HG02885 (cell line): Measurements from ENCODE around the gene RNF181.
A peak's percentile ranks its signal among the peaks of the same experiment; 100 is the strongest.
"Not testable (repeated sequence)": the region's sequence is repeated elsewhere in the genome, so short reads cannot be mapped to it uniquely, and the experiment has no call there.

Experiments used
- ATAC-seq: cut with Tn5 transposase; IDR thresholded peaks from one replicate; pipeline ENCODE4 v1.9.1; 2021; ENCODE audit warnings: mild to moderate bottlenecking; ENCODE audit not compliant: unreplicated experiment, poor library complexity

RNF181 gene

GRCh38 chr2:85595301-85596025 is at the start of gene RNF181:
RNF181 (plus strand) TSS chr2:85595745; CDS start chr2:85595764, 19 bp downstream.
- peak; percentile 99 for ATAC-seq

DNA sequence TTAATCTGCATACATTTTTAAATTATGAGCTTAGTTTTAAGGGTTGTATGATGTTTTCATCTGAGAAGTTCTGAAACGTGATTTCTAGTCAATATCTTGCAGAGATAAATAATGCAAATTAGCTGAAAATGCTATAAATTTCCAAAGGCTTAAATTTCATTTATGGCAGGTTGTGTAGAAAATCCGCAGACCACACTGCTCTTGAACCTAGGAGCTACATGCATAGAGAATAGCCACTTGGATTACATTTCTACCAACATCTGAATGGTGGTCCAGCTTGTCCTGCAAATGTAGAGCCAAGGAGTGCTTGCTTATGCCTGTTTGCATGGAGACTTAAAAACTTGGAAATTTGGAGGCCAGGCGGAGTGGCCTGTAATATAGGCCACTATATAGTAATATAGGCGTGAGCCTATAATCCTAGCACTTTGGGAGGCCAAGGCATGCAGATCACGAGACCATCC is 49.7 kb upstream of the RNF181 start:
- ATAC-seq, result no peak

- no peak for ATAC-seq
These were observed 48.3 kb upstream of the RNF181 start for GRCh38 chr2:85547089-85547858.

DNA sequence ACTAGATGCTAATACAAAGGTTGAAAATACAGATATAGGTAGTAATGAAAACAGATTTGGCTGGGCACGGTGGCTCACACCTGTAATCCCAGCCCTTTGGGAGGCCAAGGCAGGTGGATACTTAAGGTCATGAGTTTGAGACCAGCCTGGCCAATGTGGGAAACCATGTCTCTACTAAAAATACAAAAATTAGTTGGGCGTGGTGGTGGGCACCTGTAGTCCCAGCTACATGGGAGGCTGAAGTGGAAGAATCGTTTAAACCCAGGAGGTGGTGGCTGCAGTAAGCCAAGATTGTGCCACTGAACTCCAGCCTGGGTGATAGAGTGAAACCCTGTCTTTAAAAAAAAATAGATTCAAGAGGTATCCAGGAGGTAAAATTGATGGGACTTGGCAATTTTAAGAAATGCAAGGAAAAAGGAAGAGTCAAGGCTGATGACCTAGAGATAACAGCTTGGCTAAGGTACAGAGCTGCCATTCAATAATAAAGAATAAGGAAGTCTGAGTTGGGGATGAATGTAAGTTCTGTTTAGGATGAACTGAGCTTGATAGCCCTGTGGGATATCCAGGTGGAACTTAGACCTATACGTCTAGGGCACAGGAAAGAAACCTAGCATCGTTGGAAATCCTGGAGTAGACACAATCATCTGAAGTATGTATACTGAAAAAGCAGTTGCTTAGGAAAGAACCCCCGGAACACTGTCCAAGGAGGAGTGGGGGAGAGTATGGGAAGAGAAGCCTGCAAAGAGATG is 47.5 kb upstream of the RNF181 start:
- no peak for ATAC-seq

DNA sequence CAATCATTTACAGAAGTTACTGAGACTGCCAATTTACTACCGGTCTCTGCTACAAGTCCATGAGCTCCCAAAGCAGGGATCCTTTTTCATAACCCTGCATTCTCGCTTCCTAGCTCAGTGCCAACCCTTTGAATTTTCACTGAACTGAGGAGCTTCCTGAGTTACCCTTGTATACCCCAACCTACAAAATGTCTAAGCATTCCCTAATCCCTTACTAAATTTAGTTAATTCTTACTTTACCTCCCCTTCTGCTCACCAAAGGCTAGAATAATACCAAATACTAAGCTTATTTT is 47.0 kb upstream of the RNF181 start:
- no peak for ATAC-seq

- no peak for ATAC-seq
These were observed 46.5 kb upstream of the RNF181 start for GRCh38 chr2:85549095-85549494.

DNA sequence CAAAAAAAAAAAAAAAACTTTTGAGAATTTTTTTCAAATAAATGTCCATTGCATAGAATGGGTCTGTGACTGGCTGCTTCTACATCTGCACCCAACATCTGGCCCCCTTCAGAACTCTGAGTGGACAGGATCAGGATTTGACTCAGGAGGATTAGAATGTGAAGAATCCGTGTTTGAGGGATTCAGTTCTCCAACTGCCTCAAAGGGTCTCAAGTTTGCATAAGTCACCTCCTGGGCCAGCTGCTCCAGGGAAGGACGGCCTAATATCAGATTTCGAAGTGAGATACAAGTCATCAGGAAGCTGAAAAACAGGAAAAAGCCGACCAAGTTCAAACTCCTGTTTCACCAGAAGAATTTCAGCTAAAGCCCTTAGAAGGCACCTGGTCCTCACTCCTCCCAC is 45.7 kb upstream of the RNF181 start:
- ATAC-seq, result no peak

DNA sequence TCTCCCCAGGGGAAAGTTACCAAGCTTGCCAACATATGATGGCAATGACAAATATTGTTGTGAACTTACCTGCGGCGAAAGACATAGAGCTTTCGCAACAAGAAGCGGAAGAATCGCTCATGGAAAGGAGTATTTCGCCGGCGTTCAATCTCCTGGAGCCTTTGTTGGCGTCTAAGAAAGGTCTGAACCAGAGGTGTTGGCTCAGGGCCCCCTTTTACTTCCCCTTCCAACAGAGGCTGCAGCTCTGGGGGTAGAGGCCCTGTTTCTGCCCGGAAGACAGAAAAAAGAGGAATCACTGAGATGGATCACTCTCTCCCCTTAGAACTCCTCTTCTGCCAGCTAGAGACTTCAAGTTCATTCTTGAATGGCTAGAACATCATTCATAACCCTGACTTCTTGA is 45.1 kb upstream of the RNF181 start:
- ATAC-seq, result no peak

DNA sequence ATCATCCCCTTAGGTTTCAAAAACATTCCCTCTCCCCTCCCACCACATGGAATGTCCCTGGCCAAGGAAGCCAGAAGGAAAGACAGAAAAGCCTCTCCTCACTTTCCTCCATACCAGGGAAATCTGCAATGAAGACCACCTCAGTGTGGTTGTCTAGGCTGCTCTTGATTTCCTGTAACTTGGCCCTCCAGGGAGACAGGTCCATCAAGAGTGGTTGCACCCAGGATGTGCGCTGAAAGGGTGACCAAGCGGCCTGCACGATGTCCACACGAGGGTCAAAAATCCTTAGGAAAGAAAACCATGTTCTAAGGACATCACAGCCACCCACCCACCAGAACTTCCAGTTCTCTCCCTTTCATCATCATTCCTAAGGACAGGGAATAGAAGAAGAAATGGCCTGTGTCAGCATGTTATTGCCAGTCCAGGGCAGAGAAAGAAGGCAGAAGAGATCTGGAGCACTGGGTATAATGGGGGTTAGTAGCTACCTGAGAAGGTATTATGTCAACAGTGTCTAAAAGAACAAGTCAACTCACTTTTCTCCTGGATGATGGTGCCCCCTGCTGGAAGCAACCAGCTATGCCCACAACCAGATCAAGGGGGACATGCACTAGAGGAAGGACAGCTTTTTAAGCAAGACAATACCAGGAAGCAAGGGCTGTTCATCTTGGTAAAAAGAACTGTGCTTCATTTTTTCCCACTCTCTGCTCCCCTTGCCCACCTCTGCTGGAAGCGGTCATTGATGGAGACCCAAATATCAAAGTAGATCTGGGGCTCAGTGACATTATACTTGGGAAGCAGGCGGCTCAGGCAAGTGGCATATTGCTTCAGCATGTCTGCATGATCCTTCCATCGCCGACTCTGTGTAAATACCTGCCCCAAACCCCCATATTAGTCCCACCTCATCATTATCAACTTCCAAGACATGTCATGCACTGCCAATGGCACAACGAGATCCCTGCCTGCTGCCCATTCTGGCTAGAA is 43.6 kb upstream of the RNF181 start:
- peak; percentile 80 for ATAC-seq

DNA sequence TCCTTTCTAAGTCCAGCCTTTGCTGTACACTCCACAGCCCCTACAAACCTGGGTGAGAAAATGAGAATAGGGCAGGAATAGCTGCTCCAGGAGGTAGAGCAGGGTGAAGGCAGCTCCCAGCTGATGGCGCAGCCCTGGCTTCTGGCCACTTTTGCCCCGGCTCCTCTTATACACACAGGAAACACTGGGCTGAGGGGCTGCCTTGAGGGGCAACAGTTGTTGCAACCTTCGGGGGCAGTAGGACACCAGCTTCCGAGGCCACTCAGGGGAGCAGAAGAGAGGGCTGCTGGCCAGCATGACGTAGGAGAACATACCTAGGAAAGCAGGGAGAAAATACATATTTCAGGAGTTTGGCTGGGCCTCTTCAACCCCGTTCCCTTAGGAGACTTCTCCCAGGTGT is 42.4 kb upstream of the RNF181 start:
- no peak for ATAC-seq

DNA sequence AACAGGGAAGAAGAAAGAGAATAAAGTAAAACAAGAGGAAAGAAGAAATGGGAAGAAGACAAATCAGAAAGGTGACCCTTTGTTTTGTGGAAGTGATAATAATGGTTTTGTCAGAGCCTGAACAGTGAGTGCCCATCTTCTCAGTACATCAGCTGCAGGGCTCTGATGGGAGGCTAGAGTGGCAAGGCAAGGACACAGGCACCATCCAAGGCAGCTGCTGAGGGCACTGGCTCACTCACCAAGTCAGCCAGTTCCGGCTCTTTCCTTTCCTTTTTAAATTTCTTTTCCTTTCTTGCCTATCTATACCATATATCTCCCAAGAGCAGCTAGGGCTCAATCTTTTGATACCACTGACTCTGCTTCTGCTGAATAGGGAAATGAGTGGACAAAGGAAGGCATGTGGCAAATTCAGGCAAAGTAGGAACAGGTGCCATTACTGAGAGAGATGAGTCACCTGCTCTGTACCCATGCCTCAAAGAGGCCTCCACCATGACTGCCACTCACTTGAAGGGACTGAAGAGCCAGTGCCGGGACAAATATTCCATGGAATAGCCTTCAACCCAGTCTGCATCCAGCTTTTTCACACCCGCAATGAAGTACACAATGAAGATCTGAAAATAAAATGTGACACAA is 40.4 kb upstream of the RNF181 start:
- ATAC-seq, result no peak

GRCh38 chr2:85557130-85557529 is 38.4 kb upstream of the RNF181 start:
- ATAC-seq, result no peak

DNA sequence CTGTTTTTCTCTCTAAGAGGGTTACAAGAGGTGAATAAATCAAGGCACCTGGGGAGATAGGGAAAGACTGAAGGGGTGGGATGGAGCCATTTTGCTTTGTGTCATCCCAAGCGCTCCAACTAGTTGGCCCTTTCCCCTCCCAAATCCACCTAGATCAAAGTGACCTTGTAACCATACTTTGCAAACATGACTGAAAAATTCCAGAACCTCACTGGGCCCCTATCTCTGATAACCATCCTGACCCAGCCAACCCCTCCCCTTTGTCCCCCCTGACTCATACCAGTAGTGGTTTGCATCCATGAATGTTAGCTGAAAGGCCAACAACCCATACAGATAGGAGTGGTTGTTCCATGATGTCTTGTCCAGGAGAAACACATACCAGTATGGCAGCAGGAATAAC is 37.4 kb upstream of the RNF181 start:
- ATAC-seq, result no peak

GRCh38 chr2:85560403-85560726 is 35.2 kb upstream of the RNF181 start:
- not testable (repeated sequence) for ATAC-seq

- ATAC-seq, result peak; percentile 19
These were observed 34.7 kb upstream of the RNF181 start for GRCh38 chr2:85560812-85561279.

DNA sequence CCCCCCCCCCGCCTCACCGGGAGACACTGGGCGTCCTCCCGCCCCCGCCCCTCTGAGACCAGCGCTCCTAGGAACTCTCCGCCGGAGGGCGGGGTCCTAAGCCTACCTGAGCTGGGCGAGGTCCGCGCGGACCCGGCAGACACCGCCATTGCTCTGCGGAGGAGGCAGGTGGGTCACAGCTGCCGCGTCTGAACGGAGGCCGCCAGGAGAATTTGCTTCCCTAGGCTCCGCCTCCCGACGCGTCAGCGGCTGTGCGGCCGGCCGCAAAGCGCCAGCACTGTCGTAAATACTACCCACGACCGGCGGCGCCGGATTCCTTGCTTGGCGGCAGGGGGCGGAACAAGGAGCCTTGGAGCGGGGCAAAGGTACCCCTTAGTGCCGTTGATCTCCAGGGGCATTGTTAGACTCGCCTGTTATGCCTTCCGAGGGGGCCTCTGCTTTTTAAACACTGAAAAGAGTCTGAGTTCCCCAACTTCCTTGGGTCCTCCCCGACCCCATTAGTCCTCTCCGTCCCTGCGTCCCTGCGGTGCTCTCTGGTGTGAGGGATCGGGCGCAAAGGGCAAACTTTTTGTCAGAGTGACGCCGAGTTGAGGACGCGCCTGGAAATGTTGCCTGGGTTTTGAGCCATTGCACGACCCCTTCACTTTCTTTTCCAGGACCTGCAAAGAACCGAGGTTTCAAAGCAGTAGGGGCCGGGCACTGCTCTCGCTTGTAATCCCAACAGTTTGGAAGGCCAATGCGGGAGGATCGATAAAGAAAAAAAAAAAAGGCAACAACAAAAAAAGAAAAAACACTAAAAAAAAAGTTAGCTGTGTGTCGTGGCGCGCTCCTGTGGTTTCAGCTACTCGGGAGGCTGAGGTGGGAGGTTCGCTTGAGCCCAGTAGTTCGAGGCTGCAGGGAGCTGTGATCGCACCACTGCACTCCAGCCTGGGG is 34.0 kb upstream of the RNF181 start, which contains the start of gene GGCX:
TSS of gene GGCX (minus strand) at position 214 of the 933 bp plus-strand sequence. CDS start at position 149, 65 bp downstream.
- peak; percentile 94 for ATAC-seq

GRCh38 chr2:85564144-85564563 is 31.4 kb upstream of the RNF181 start:
- peak; percentile 44 for ATAC-seq

GRCh38 chr2:85566265-85566664 is 29.3 kb upstream of the RNF181 start:
- ATAC-seq, result no peak
